Right renal cortex interstitium (tissue), 3 donors: ENCODE data around the gene MLIP. TPM values are rescaled to one million over a fixed set of nuclear protein-coding genes. Genes with fewer than 3 reads are reported as not detected.

Source experiments
- DNase-seq, 3 donors: peaks; one replicate each; pipeline ENCODE4 v3.0.0-alpha.2; 2013; ENCODE audit warnings: low read depth in 3 of 3, low spot score in 2 of 3
- polyA plus RNA-seq, 3 donors: library from polyadenylated mRNA; unstranded; fragments of 120-200 nt; gene quantifications; one replicate each; pipeline ENCODE4 v1.2.1, GENCODE V29; 2013; ENCODE audit not compliant: insufficient read length in 3 of 3

Gene MLIP
- polyA plus RNA-seq, 3 donors: 0.51 to 0.94 (median 0.62) TPM

- no peak for DNase-seq
These were observed 162.1 kb downstream of the MLIP start for GRCh38 chr6:54273214-54273820.

DNA sequence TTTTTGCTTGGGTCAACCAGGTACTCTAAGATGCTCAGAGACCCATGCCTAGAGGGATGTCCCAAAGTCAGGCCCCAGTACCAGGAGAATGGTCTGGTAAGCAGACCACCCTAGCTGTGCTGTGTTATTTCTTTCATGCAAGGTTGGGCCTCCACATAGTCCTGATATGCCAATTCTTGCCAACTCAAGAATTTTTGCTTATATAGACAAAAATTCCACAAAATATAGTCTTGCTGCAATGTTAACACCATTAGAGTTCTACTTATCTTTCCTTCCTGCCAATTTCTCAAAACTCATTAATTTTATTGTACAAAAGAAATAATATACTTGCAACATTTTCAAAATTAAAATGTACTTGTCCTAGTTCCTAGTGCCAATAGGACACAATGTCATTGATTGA is 163.1 kb downstream of the MLIP start:
- no peak for DNase-seq

- DNase-seq: no peak
These were observed 170.9 kb downstream of the MLIP start for GRCh38 chr6:54282186-54282585.

- DNase-seq: no peak
These were observed 173.1 kb downstream of the MLIP start for GRCh38 chr6:54284161-54284860.

GRCh38 chr6:54285595-54285994 is 174.4 kb downstream of the MLIP start:
- no peak for DNase-seq

- DNase-seq: no peak
These were observed 174.9 kb downstream of the MLIP start for GRCh38 chr6:54286141-54286540.

- no peak for DNase-seq
These were observed 177.2 kb downstream of the MLIP start for GRCh38 chr6:54288474-54288873.

- DNase-seq: no peak
These were observed 178.2 kb downstream of the MLIP start for GRCh38 chr6:54289426-54289825.

GRCh38 chr6:54291146-54291545 is 179.9 kb downstream of the MLIP start:
- DNase-seq: no peak

GRCh38 chr6:54291738-54292137 is 180.5 kb downstream of the MLIP start:
- no peak for DNase-seq

DNA sequence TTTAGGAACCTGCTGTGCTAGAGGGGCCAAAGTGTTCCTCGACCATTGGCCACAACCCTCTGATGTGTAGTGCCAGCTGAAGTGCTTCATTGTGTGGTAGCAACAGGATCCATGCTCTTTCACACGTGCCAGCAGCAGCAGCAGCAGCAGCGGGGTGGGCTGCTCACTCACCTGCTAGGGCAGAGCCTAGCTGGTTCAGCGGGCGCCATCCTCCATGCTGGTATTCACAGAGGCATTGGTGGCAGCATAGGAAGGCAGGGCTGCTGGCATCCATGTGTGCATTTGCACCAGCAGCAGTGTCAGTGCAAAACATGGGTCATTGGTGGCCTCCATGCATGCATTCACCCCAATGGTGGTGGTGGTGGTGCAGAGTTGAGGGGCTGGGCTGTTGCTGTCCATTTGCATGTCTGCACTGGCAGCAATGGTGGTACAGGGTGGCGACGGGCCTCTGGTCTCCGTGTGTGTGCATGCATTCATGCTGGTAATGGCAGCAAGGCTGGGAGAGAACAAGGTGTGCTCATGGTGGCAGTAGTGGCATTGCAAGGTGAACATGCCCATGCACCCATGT is 183.8 kb downstream of the MLIP start:
- no peak for DNase-seq

DNA sequence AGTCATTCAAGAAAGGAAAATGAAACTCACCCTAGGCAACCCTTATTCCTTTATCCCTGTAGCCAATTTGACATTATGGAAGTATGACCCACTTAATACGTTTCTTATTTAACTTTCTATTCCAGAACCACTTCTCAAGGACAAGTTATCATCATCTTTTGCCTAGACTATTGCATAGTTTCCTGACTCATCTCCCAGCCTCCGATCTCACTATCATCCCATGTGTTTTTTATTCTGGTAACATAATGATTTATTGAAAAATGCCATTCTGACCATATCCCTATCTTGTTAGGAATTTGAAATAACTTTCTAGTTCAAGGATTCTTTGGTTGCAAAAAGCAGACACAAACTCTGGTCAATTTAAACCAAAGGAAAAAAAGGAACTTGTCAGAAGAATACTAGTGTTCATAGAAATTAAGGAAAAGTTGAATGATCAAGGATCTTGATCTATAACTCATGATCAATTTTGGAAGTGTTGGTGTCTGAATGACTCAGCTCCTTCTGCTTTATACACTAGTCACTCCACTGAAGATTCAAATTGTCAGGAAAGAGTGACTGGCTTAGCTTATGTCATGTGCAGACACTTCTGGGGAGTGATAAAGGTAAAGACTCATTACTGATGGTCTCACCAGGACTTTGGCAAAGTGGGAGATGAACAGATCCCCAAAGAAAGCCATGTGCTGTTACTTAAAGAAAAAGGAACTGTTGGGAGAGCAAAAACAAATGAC is 188.5 kb downstream of the MLIP start:
- no peak for DNase-seq

DNA sequence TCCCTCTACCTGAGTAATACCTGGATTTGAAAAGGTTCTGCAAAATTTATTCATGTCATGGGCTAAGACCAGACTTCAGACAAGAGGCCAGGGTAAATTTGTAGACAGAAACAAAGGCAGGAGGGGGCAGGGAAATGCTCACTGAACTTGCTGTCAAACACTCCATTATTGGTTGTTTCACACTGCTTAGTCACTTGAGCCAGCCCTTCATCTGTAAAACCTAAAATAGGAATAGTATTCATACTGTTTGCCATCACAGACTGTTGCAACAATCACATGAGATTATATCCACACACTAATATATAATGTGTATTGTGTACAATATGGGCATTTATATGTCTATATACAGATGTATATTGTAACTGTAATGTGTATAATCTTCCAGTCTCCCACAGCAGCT is 190.5 kb downstream of the MLIP start:
- DNase-seq: no peak

- no peak for DNase-seq
These were observed 196.2 kb downstream of the MLIP start for GRCh38 chr6:54307439-54307910.

GRCh38 chr6:54308289-54308985 is 197.2 kb downstream of the MLIP start, which contains the start of gene TINAG:
Gene TINAG, plus strand, starts transcription at chr6:54308441. Its CDS starts 110 bp downstream, at chr6:54308551.
- DNase-seq: no peak

- DNase-seq: no peak
These were observed 197.7 kb downstream of the MLIP start for GRCh38 chr6:54308986-54309315.

DNA sequence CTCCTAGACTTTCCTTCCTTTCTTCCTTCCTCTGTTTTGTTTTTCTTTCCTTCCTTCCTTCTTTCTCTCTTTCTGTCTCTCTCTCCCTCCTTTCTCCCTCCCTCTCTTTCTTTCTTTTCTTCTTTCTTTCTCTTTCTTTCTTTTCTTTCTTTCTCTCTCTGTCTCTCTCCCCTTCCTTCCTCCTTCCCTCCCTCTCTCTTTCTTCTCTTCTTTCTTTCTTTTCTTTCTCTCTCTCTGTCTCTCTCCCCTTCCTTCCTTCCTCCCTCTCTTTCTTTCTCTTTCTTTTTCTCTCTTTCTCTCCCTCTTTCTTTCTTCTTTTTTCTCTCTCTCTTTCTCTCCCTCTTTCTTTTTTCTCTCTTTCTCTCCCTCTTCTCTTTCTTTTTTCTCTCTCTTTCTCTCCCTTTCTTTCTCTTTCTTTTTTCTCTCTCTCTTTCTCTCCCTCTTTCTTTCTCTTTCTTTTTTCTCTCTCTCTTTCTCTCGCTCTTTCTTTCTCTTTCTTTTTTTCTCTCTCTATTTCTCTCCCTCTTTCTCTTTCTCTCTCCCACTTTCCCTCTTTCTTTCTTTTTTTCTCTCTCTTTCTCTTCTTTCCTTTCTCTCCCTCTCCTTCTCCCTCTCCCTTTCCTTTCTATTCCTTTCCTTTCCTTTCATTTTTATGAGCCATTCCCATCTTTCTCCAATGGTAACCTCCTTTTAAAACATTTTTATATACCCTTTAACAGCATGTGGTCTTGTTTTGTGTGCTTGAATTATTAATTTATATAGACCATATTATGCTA is 199.3 kb downstream of the MLIP start:
- no peak for DNase-seq

DNA sequence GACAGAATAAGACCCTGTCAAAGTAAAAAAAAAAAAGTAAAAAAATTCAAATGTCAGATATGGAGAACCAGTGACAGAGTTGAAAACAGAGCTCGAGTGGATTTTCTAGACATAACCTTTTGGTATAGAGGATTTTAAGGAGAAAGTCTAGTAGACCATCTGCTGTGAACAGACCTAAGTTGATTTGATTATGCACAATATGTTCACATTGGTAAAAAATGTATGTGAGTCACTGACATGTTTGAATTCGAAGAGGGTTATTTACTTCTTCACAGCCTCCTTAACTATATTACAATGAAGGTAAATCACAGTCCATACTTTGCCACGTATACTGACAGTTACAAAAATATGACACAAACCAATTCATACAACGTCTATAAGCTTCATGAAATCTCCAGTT is 204.4 kb downstream of the MLIP start:
- no peak for DNase-seq
